Sigmoid colon (tissue), 7 donors: ENCODE measurements around the gene AGBL1. TPM values are rescaled to one million over a fixed set of nuclear protein-coding genes. Genes with fewer than 3 reads are reported as not detected.

Experiments used
- DNase-seq: peaks from one replicate; pipeline ENCODE4 v3.0.0-alpha.2; 2019
- H3K27ac ChIP-seq, 4 donors: fragments of 200-600 bp; sonication (generic); one replicate each; pipeline ENCODE4 v1.5.1; 2016 to 2019; ENCODE audit warnings: mild to moderate bottlenecking in 1 of 4
- H3K27me3 ChIP-seq, 3 donors: fragments of 200-600 bp; sonication (generic); one replicate each; pipeline ENCODE4 v1.5.1; 2019; ENCODE audit warnings: mild to moderate bottlenecking in 1 of 3
- H3K36me3 ChIP-seq, 4 donors: fragments of 200-600 bp; sonication (generic); one replicate each; pipeline ENCODE4 v1.5.1; 2016 to 2019
- H3K4me1 ChIP-seq, 4 donors: fragments of 200-600 bp; sonication (generic); one replicate each; pipeline ENCODE4 v1.5.1; 2017 to 2019
- H3K4me3 ChIP-seq, 4 donors: fragments of 200-600 bp; sonication (generic); one replicate each; pipeline ENCODE4 v1.5.1; 2017 to 2019; ENCODE audit warnings: mild to moderate bottlenecking in 2 of 4, moderate library complexity in 1 of 4
- H3K9me3 ChIP-seq, 4 donors: fragments of 200-600 bp in 3 of 4; sonication (generic) in 3 of 4; one replicate each; pipeline versions ENCODE4 v1.5.1 to v1.6.1; 2013 to 2019
- CTCF ChIP-seq, 4 experiments: fragments of 450-650 bp in 3 of 4; fragments of 200-600 bp in 1 of 4; IDR thresholded peaks; one replicate each; pipeline ENCODE4 v1.5.1; 2016 to 2019; ENCODE audit warnings: antibody characterized with exemption in 4 of 4, mild to moderate bottlenecking in 3 of 4, moderate library complexity in 2 of 4
- EP300 ChIP-seq, 4 donors: sonication (generic); formaldehyde crosslinking; IDR thresholded peaks; one replicate each; pipeline ENCODE4 v1.6.1; 2017; ENCODE audit warnings: antibody characterized with exemption in 4 of 4
- POLR2A ChIP-seq, 2 donors: fragments of 450-650 bp; IDR thresholded peaks; one replicate each; pipeline ENCODE4 v1.6.1; 2016; ENCODE audit warnings: antibody characterized with exemption in 2 of 2, mild to moderate bottlenecking in 2 of 2, moderate library complexity in 2 of 2
- POLR2AphosphoS5 ChIP-seq, 4 donors: sonication (generic); formaldehyde crosslinking; IDR thresholded peaks; one replicate each; pipeline ENCODE4 v1.6.1; 2017; ENCODE audit warnings: antibody characterized with exemption in 4 of 4
- WGBS, 2 donors: extraction: QIAGEN DNeasy Blood & Tissue Kit; methylation state at CpG; one replicate each; pipeline ENCODE4 v1.1.7; 2013; 5-methylcytosine and 5-hydroxymethylcytosine counted together
- intact Hi-C: fragments of 100-400 bp; cut with DNase I; formaldehyde crosslinking; loops from one replicate; pipeline ENCODE4 v1.15.1; 2023
- polyA plus RNA-seq, 3 donors: library from polyadenylated mRNA; stranded (reverse); fragments of 200-250 nt; gene quantifications; one replicate each; pipeline ENCODE4 v1.2.3, GENCODE V29; 2013
- total RNA-seq, 4 donors: library from RNA; depleted of rRNA; stranded (reverse); fragments of >200 nt; gene quantifications; one replicate each; pipeline ENCODE4 v1.1.0, GENCODE V29; 2016
- donor health status: healthy with polysubstance abuse.
- donor health status: Bipolar disorder and iron deficiency.
- donor health status: healthy.

Gene AGBL1
- total and polyA plus RNA-seq, 7 donors, result 0.16 to 0.28 TPM; not detected in 5

GRCh38 chr15:86493884-86494283 is 414.2 kb downstream of the AGBL1 start:
- H3K9me3 ChIP-seq, result no peaks in the 10 kb centered on the region
- no peaks in the 10 kb centered on the region for H3K36me3 ChIP-seq
- intact Hi-C loops, result no loop called here
- 50 to 55% methylated on average over 3 of the region's 3 CpGs for WGBS, 2 donors
- H3K27me3 ChIP-seq, result no peaks in the 10 kb centered on the region
- no peaks in the 10 kb centered on the region for H3K4me1 ChIP-seq
- no peak for DNase-seq
- no peak overlapping the region for H3K4me3 ChIP-seq
- H3K27ac ChIP-seq, result no peak overlapping the region
- TF ChIP-seq POLR2AphosphoS5 (IDR thresholded peaks at IDR 0.05) (no peak), POLR2A (IDR thresholded peaks at IDR 0.05) (no peak), EP300 (IDR thresholded peaks at IDR 0.05) (no peak), CTCF (IDR thresholded peaks at IDR 0.05) (no peak)

DNA sequence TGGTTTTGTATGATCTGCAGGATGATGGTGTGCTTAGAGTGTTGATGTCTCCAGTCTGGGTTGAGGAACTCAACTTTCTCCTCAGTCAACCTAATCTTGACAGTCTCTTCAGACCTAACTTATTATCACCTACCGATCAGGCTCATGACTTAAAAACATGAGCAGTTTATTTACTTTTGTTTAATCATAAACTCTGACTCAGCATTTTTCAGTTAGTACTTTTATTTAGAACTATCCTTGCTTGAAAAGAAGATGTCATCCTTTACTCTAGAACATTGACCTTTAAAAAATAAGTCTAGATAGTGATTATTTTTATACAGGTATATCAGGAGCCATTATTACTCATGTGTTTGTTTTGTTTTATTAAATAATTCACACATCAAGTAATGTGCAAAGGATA is 414.8 kb downstream of the AGBL1 start:
- intact Hi-C loops, result no loop called here
- Histone ChIP-seq H3K36me3 (no peaks in the 10 kb centered on the region), H3K27ac (no peak overlapping the region), H3K27me3 (no peaks in the 10 kb centered on the region), H3K9me3 (no peaks in the 10 kb centered on the region), H3K4me3 (no peak overlapping the region), H3K4me1 (no peaks in the 10 kb centered on the region)
- WGBS, 2 donors, result 57 to 82% methylated on average over 1 of the region's 1 CpG
- TF ChIP-seq EP300 (IDR thresholded peaks at IDR 0.05), result no peak
- TF ChIP-seq POLR2AphosphoS5 (IDR thresholded peaks at IDR 0.05), result no peak
- TF ChIP-seq POLR2A (IDR thresholded peaks at IDR 0.05), result no peak
- no peak for TF ChIP-seq CTCF (IDR thresholded peaks at IDR 0.05)
- DNase-seq, result no peak

- TF ChIP-seq POLR2AphosphoS5 (IDR thresholded peaks at IDR 0.05) (no peak), EP300 (IDR thresholded peaks at IDR 0.05) (no peak), POLR2A (IDR thresholded peaks at IDR 0.05) (no peak), CTCF (IDR thresholded peaks at IDR 0.05) (no peak)
- Histone ChIP-seq H3K9me3 (no peaks in the 10 kb centered on the region), H3K36me3 (no peaks in the 10 kb centered on the region), H3K27ac (no peak overlapping the region), H3K4me1 (no peaks in the 10 kb centered on the region), H3K4me3 (no peak overlapping the region), H3K27me3 (no peaks in the 10 kb centered on the region)
- intact Hi-C loops, result no loop called here
- WGBS, 2 donors, result 2 to 24% methylated on average over 1 of the region's 1 CpG
- DNase-seq, result no peak
Measured at GRCh38 chr15:86502301-86502700, 422.6 kb downstream of the AGBL1 start.

- Histone ChIP-seq H3K27ac (no peak overlapping the region), H3K4me3 (no peak overlapping the region), H3K4me1 (no peaks in the 10 kb centered on the region), H3K9me3 (no peaks in the 10 kb centered on the region), H3K36me3 (no peaks in the 10 kb centered on the region), H3K27me3 (no peaks in the 10 kb centered on the region)
- DNase-seq, result no peak
- no peak for TF ChIP-seq CTCF (IDR thresholded peaks at IDR 0.05)
- TF ChIP-seq POLR2AphosphoS5 (IDR thresholded peaks at IDR 0.05), result no peak
- TF ChIP-seq POLR2A (IDR thresholded peaks at IDR 0.05), result no peak
- TF ChIP-seq EP300 (IDR thresholded peaks at IDR 0.05), result no peak
- 78 to 79% methylated on average over 2 of the region's 2 CpGs for WGBS, 2 donors
- intact Hi-C loops, result no loop called here
Measured at GRCh38 chr15:86505951-86506350, 426.3 kb downstream of the AGBL1 start.

DNA sequence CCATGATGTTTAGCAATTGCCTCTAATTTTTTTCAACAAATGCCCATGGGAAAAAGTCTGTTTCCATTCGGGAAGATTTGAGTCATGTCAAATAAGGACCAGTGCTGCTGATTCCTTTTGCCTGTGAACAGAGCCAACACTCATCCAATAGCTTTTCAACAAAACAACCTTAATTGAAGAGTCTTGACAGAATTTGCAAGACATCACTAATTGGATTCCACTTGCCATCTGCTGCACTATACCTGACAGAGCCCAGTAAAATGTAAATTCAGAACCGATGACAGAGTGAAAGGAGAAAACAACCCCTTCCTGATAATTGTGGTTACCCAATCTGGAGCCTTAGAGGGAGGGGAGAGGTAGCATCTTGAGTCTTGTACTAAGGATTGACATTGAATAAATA is 426.7 kb downstream of the AGBL1 start:
- no peak for DNase-seq
- Histone ChIP-seq H3K36me3 (no peaks in the 10 kb centered on the region), H3K4me1 (no peaks in the 10 kb centered on the region), H3K9me3 (no peaks in the 10 kb centered on the region), H3K27ac (no peak overlapping the region), H3K4me3 (no peak overlapping the region), H3K27me3 (no peaks in the 10 kb centered on the region)
- intact Hi-C loops, result no loop called here
- WGBS, 2 donors, result 69 to 83% methylated on average over 2 of the region's 2 CpGs
- TF ChIP-seq CTCF (IDR thresholded peaks at IDR 0.05), result no peak
- no peak for TF ChIP-seq EP300 (IDR thresholded peaks at IDR 0.05)
- TF ChIP-seq POLR2AphosphoS5 (IDR thresholded peaks at IDR 0.05), result no peak
- TF ChIP-seq POLR2A (IDR thresholded peaks at IDR 0.05), result no peak
